Measurements from ENCODE around the gene CCDC9. TPM values are rescaled to one million over a fixed set of nuclear protein-coding genes. Genes with fewer than 3 reads are reported as not detected.

CCDC9 gene
- polyA plus RNA-seq, 3 donors = 6.3 to 10.0 (median 7.6) TPM

DNA sequence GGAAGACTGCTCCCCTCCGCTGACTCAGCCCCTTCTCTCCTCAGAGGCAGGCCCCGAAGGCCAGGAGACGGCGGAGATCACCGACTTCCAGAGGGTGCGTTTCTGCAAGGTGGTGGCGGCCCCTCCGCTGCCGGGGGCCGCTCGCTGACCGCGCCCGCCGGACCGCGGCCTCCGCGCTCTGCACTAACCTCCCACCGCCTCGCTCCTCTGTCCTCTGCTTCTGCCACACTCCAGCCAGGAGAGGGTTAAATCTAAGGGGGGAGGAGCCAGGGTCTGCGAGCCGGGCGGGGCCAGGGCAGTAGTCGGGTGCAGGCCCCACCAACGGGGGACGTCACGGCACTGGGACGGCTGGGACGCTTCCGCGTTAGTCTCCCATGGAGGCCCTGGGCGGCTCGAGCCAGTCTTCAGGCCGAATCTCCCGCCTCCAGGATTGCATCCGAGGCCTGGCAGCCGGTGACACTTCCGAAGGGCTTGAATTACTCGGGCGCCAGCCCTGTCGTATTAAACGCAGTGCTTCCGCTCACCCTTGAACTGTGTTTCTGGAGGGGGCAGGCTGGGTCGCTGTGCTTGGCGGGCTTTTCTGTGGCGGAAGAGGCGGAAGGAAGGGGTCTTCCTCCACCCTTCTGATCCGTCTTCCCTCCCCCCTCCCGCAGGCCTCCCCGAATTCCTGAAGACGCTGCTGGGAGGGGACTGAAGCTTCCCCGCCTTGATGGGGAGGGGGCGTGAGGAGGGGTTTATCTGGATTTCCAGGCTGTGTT lies 17.2 kb downstream of the CCDC9 start:
- Histone ChIP-seq H3K27me3 (ENCODE audit: control insufficient read depth in 2 of 2, insufficient read depth in 2 of 2, low read length in 2 of 2) (peaks cover 0 to 3% of the 10 kb centered on the region in 2 donors), H3K36me3 (replicated peaks in 1 of 2; ENCODE audit: control insufficient read depth in 1 of 2, insufficient read depth in 2 of 2, low read length in 2 of 2) (peaks cover 24 to 26% of the 10 kb centered on the region in 2 donors), H3K4me2 (replicated peaks; ENCODE audit: extremely low read depth, low read length, poor library complexity, severe bottlenecking) (peak overlapping the region; percentile 98), H3K9me3 (replicated peaks in 1 of 2; ENCODE audit: control insufficient read depth in 1 of 2, insufficient read depth in 1 of 2, low read length in 2 of 2) (no peaks in the 10 kb centered on the region), H3K4me3 (replicated peaks in 1 of 3; ENCODE audit: low read depth in 2 of 3, low read length in 3 of 3) (peak overlapping the region; percentile 68 to 98 (median 74)), H3K79me2 (ENCODE audit: insufficient read depth, low read length) (peaks cover 3% of the 10 kb centered on the region), H2AFZ (ENCODE audit: insufficient read depth, low read depth, low read length, poor library complexity, severe bottlenecking) (peak overlapping the region; percentile 92), H3K27ac (ENCODE audit: low read depth in 1 of 2, low read length in 2 of 2) (peak overlapping the region; percentile 92 to 96), H4K20me1 (ENCODE audit: insufficient read depth, low read length) (peaks cover 14% of the 10 kb centered on the region), H3K4me1 (ENCODE audit: control insufficient read depth in 1 of 2, insufficient read depth in 2 of 2, low read length in 2 of 2) (peaks cover 15 to 34% of the 10 kb centered on the region in 2 donors), H3K9ac (ENCODE audit: insufficient read depth, low read length, poor library complexity, severe bottlenecking) (peak overlapping the region; percentile 90)
- peak overlapping the region; percentile 94 to 99 (median 98) for H3K27ac Mint-ChIP-seq
- under 1% methylated on average over 26 of the region's 54 CpGs for WGBS (ENCODE audit: insufficient coverage)
- peaks cover 33 to 56% of the 10 kb centered on the region in 2 donors for H3K36me3 Mint-ChIP-seq
- TF ChIP-seq CTCF (IDR thresholded peaks at IDR 0.05) = no peak
- peaks cover 2 to 11% (median 5%) of the 10 kb centered on the region in 3 donors for H3K27me3 Mint-ChIP-seq (ENCODE audit: low read depth in 3 of 3)
- peak; percentile 84 to 93 (median 89) for DNase-seq
- H3K4me3 Mint-ChIP-seq = peak overlapping the region; percentile 91 to 95
- intact Hi-C loops (cut with micrococcal nuclease) = loop anchor here (1.0 to 10.0 kb wide), 6 partner anchors 16 to 471 kb away; partner anchors contain the start of genes KPTN (in 1 of the 2), NAPA (in 1 of the 2) and NOP53 (in 1 of the 2)
- H3K9me3 Mint-ChIP-seq = no peaks in the 10 kb centered on the region
- H3K4me1 Mint-ChIP-seq = peaks cover 27% of the 10 kb centered on the region

GRCh38 chr19:47274071-47274890 lies 18.0 kb downstream of the CCDC9 start, which contains the start of gene INAFM1:
TSS of gene INAFM1 (plus strand) at chr19:47274885. CDS start at chr19:47274920, 35 bp downstream.
- H3K4me3 Mint-ChIP-seq = peak within 1 kb of the TSS; percentile 91 to 95
- peak within 1 kb of the TSS; percentile 90 for H3K9ac ChIP-seq (ENCODE audit: insufficient read depth, low read length, poor library complexity, severe bottlenecking)
- H3K36me3 ChIP-seq (replicated peaks in 1 of 2; ENCODE audit: control insufficient read depth in 1 of 2, insufficient read depth in 2 of 2, low read length in 2 of 2) = peaks cover 23% of the 10 kb centered on the region in 2 donors
- peak within 1 kb of the TSS; percentile 68 to 98 (median 74) for H3K4me3 ChIP-seq (replicated peaks in 1 of 3; ENCODE audit: low read depth in 2 of 3, low read length in 3 of 3)
- peaks cover 2 to 11% (median 5%) of the 10 kb centered on the region in 3 donors for H3K27me3 Mint-ChIP-seq (ENCODE audit: low read depth in 3 of 3)
- TF ChIP-seq CTCF (IDR thresholded peaks at IDR 0.05) = no peak
- intact Hi-C loops (cut with micrococcal nuclease) = loop anchor here (1.0 to 10.0 kb wide), 6 partner anchors 17 to 471 kb away; partner anchors contain the start of genes KPTN (in 1 of the 2), NAPA (in 1 of the 2) and NOP53 (in 1 of the 2)
- peaks cover 27% of the 10 kb centered on the region for H3K4me1 Mint-ChIP-seq
- peaks cover 15 to 34% of the 10 kb centered on the region in 2 donors for H3K4me1 ChIP-seq (ENCODE audit: control insufficient read depth in 1 of 2, insufficient read depth in 2 of 2, low read length in 2 of 2)
- H3K27ac ChIP-seq (ENCODE audit: low read depth in 1 of 2, low read length in 2 of 2) = peak within 1 kb of the TSS; percentile 92 to 96
- peaks cover 14% of the 10 kb centered on the region for H4K20me1 ChIP-seq (ENCODE audit: insufficient read depth, low read length)
- H3K27ac Mint-ChIP-seq = peak within 1 kb of the TSS; percentile 94 to 99 (median 98)
- H2AFZ ChIP-seq (ENCODE audit: insufficient read depth, low read depth, low read length, poor library complexity, severe bottlenecking) = peak within 1 kb of the TSS; percentile 92
- peak within 1 kb of the TSS; percentile 98 for H3K4me2 ChIP-seq (replicated peaks; ENCODE audit: extremely low read depth, low read length, poor library complexity, severe bottlenecking)
- peaks cover 3% of the 10 kb centered on the region for H3K79me2 ChIP-seq (ENCODE audit: insufficient read depth, low read length)
- H3K36me3 Mint-ChIP-seq = peaks cover 29 to 55% of the 10 kb centered on the region in 2 donors
- no peaks in the 10 kb centered on the region for H3K9me3 Mint-ChIP-seq
- DNase-seq = peak; percentile 89 to 95 (median 95)
- peaks cover 0 to 3% of the 10 kb centered on the region in 2 donors for H3K27me3 ChIP-seq (ENCODE audit: control insufficient read depth in 2 of 2, insufficient read depth in 2 of 2, low read length in 2 of 2)
- 0% methylated on average over 49 of the region's 72 CpGs for WGBS (ENCODE audit: insufficient coverage)
- H3K9me3 ChIP-seq (replicated peaks in 1 of 2; ENCODE audit: control insufficient read depth in 1 of 2, insufficient read depth in 1 of 2, low read length in 2 of 2) = no peaks in the 10 kb centered on the region
